T-cell (primary cell): ENCODE results near the gene MAMDC4. TPM values are rescaled to one million over a fixed set of nuclear protein-coding genes. Genes with fewer than 3 reads are reported as not detected.

Experiments used
- ATAC-seq, 4 experiments: fragments of 200-7000 bp in 3 of 4; fragments of 150-1000 bp in 1 of 4; cut with Tn5 transposase; replicated peaks in 1 of 4; 1 replicate in 3 of 4; 2 replicates in 1 of 4; pipeline ENCODE4 v1.10.0; 2021; ENCODE audit warnings: moderate library complexity in 3 of 4, mild to moderate bottlenecking in 2 of 4, moderate number of reproducible peaks in 1 of 4
- CTCF ChIA-PET, 2 donors: fragments of 300-600 bp; sonication (Branson Sonifier 250); formaldehyde crosslinking; loops; one replicate each; lab custom pipeline; 2022; ENCODE audit warnings: antibody characterized with exemption in 2 of 2; lab: Charles Lee
- POLR2A ChIA-PET, 2 donors: fragments of 300-600 bp; sonication (Branson Sonifier 250); formaldehyde crosslinking; loops; one replicate each; lab custom pipeline; 2022; ENCODE audit warnings: antibody characterized with exemption in 2 of 2; lab: Charles Lee
- DNase-seq, 35 experiments: peaks; one replicate each; pipeline versions ENCODE4 v3.0.0 to v3.0.0-alpha.2; 2013 to 2023
- H3K27ac ChIP-seq: one replicate; pipeline ENCODE4 v1.5.1; 2013; ENCODE audit warnings: low read length
- H3K27me3 ChIP-seq, 2 experiments: replicated peaks in 1 of 2; 1 replicate in 1 of 2; 2 replicates in 1 of 2; pipeline versions ENCODE4 v1.6.1 to v1.7.0; 2013; ENCODE audit warnings: low read length in 1 of 2, mixed read lengths in 1 of 2; ENCODE audit not compliant: control insufficient read depth in 2 of 2, insufficient read depth in 2 of 2; ENCODE audit errors: extremely low read depth in 1 of 2
- H3K36me3 ChIP-seq, 2 donors: 1 replicate in 1 of 2; 2 replicates in 1 of 2; pipeline versions ENCODE4 v1.6.1 to v1.7.0; 2013; ENCODE audit warnings: low read length in 1 of 2; ENCODE audit not compliant: control insufficient read depth in 2 of 2, insufficient read depth in 1 of 2; ENCODE audit errors: extremely low read depth in 1 of 2
- H3K4me1 ChIP-seq, 2 experiments: 1 replicate in 1 of 2; 2 replicates in 1 of 2; pipeline versions ENCODE4 v1.6.1 to v1.7.0; 2013; ENCODE audit warnings: low read length in 2 of 2, mixed read lengths in 1 of 2; ENCODE audit not compliant: insufficient read depth in 2 of 2, control insufficient read depth in 1 of 2; ENCODE audit errors: extremely low read depth in 1 of 2
- H3K4me3 ChIP-seq, 2 donors: 1 replicate in 1 of 2; 2 replicates in 1 of 2; pipeline versions ENCODE4 v1.5.1 to v1.7.0; 2013; ENCODE audit warnings: mild to moderate bottlenecking in 2 of 2, low read length in 1 of 2, moderate library complexity in 1 of 2; ENCODE audit not compliant: control insufficient read depth in 1 of 2; ENCODE audit errors: extremely low read depth in 1 of 2
- H3K9me3 ChIP-seq: 2 replicates; pipeline ENCODE4 v1.7.0; 2013
- H3K27ac Mint-ChIP-seq, 2 donors: one replicate each; pipeline ENCODE4 v1.8.0; 2020 to 2021; ENCODE audit warnings: mild to moderate bottlenecking in 2 of 2, mixed read lengths in 2 of 2
- H3K27me3 Mint-ChIP-seq, 2 donors: one replicate each; pipeline ENCODE4 v1.8.0; 2021 to 2022; ENCODE audit warnings: mixed read lengths in 2 of 2
- H3K36me3 Mint-ChIP-seq: one replicate; pipeline ENCODE4 v1.8.0; 2021; ENCODE audit warnings: mixed read lengths
- H3K4me1 Mint-ChIP-seq, 3 donors: one replicate each; pipeline ENCODE4 v1.8.0; 2020 to 2022; ENCODE audit warnings: mixed read lengths in 3 of 3, mild to moderate bottlenecking in 1 of 3
- H3K4me3 Mint-ChIP-seq, 3 donors: one replicate each; pipeline ENCODE4 v1.8.0; 2020 to 2022; ENCODE audit warnings: mild to moderate bottlenecking in 3 of 3, mixed read lengths in 3 of 3, moderate library complexity in 3 of 3
- H3K9me3 Mint-ChIP-seq, 3 donors: one replicate each; pipeline ENCODE4 v1.8.0; 2020 to 2022; ENCODE audit warnings: mixed read lengths in 3 of 3
- WGBS: methylation state at CpG from one replicate; pipeline ENCODE4 v1.1.5; 2013; ENCODE audit warnings: missing lambda C conversion rate; ENCODE audit not compliant: insufficient coverage; 5-methylcytosine and 5-hydroxymethylcytosine counted together
- total RNA-seq, 35 experiments: library from RNA in 6 of 35; stranded (reverse) in 6 of 35; fragments of 120-200 nt in 1 of 35; gene quantifications; one replicate each; pipeline versions ENCODE4 v1.2.1 to v1.2.4 and lab custom pipeline; 2013 to 2026

The MAMDC4 gene
- total RNA-seq, 5 donors from 2014 or later (not counting 1 experiment from before 2014, with no cell fraction given): 3.0 to 10.7 (median 7.1) TPM

DNA sequence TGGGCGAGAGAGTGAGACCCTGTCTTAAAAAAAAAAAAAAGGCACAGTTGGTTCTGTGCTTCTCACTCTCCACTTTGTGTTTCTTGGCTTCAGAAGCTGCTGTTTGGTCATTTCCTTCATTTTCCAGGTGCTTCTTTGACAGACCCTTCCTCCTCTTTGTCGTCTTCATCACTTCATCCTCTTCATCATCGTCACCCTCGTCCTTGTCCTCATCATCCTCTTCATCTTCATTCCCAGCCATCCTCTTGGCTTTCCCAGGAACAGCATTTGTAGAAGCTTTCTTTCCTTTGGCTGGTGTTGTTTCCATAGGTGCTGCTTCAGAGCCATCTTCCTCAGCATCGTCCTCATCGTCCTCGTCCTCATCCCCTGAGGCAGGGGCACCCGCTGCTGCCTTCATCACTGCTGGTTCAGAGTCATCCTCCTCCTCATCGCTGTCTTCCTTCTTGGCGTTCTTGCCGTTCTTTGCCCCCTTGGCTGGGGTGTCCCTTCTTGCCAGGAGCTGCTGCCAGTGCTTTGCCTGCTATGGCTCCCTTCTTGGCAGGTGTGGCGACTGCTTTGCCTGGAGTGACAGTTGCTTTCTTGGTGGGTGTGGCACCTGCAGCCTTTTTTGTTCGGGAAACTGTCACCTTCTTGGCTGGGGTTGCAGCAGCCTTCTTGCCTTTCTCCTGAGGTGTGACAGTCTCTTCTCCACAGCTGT lies 37.3 kb upstream of the MAMDC4 start:
- no peaks in the 10 kb centered on the region for H3K27me3 Mint-ChIP-seq
- Histone ChIP-seq H3K4me3 (no peak overlapping the region), H3K9me3 (no peaks in the 10 kb centered on the region), H3K27me3 (no peaks in the 10 kb centered on the region), H3K36me3 (peaks cover 0 to 12% of the 10 kb centered on the region in 2 donors), H3K4me1 (peaks cover 3 to 21% of the 10 kb centered on the region in 2 experiments), H3K27ac (no peak overlapping the region)
- H3K4me3 Mint-ChIP-seq: no peak overlapping the region
- ATAC-seq (no peak), DNase-seq (no peak)
- CTCF ChIA-PET: no interaction called here
- no peaks in the 10 kb centered on the region for H3K9me3 Mint-ChIP-seq
- 94% methylated on average over 11 of the region's 13 CpGs for WGBS
- peak overlapping the region in 1 of 2 donors; percentile 21 for H3K27ac Mint-ChIP-seq
- peaks cover 22% of the 10 kb centered on the region for H3K36me3 Mint-ChIP-seq
- POLR2A ChIA-PET: no interaction called here
- H3K4me1 Mint-ChIP-seq: peaks cover 30 to 41% (median 37%) of the 10 kb centered on the region in 3 donors

GRCh38 chr9:136815422-136815782 lies 36.7 kb upstream of the MAMDC4 start:
- DNase-seq: no peak
- H3K4me3 Mint-ChIP-seq: no peak overlapping the region

DNA sequence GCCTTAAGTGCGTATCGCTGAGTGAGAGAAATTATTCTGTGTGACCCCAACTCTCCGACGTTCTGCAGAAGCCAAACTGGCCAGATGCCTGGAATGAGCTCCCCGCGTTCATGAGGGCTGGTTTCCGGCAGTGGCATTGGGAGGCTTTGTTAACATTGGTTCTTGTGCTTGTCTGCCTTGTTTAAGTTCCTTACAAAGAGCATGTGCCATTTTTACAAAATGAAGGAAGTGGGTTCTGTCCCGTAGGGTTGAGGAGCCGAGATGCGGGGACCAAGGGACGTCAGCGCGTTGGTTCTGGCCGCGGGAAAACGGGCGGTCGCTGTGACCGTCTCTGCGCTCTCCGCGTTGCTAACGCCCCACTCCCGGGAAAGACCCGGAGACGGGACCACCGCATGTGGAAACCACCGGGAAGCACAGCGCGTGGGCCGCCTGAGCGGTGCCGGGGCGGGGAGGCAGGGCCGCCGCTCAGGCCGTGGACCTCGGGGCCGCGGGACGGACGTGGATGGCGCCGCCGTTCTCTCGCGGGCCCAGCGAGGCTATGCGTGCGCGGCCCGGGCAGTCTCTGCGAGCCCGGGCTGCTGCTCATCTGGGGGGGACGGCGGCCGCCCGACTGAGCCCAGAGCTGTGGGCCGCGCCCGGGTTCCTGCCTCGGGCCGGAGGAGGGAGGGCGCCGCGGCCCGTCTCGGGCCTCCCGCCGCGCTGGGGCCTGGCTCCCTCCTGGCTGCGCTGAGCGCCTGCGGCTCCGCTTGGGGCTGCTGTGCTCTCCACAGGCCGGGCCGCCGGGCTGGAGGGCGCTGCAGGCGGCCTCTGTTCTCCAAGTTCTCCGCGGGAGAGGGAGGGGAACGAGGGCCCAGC lies 30.9 kb upstream of the MAMDC4 start:
- Histone ChIP-seq H3K27me3 (no peaks in the 10 kb centered on the region), H3K36me3 (peaks cover 2 to 24% of the 10 kb centered on the region in 2 donors), H3K4me1 (no peaks in the 10 kb centered on the region), H3K27ac (no peak overlapping the region), H3K4me3 (no peak overlapping the region), H3K9me3 (no peaks in the 10 kb centered on the region)
- no peak for ATAC-seq
- no peak overlapping the region for H3K27ac Mint-ChIP-seq
- 80% methylated on average over 78 of the region's 83 CpGs for WGBS
- H3K9me3 Mint-ChIP-seq: no peaks in the 10 kb centered on the region
- CTCF ChIA-PET: no interaction called here
- no peaks in the 10 kb centered on the region for H3K27me3 Mint-ChIP-seq
- peak overlapping the region in 1 of 3 donors; percentile 48 for H3K4me3 Mint-ChIP-seq
- no peak for DNase-seq
- H3K36me3 Mint-ChIP-seq: peaks cover 4% of the 10 kb centered on the region
- peaks cover 8 to 14% (median 11%) of the 10 kb centered on the region in 3 donors for H3K4me1 Mint-ChIP-seq
- POLR2A ChIA-PET: no interaction called here

More at GRCh38 chr9:136815422-136815782, 36.7 kb upstream of the MAMDC4 start:
- WGBS: 57% methylated on average over 1 of the region's 1 CpG
- Mint-ChIP-seq H3K4me1 (peaks cover 26 to 37% (median 34%) of the 10 kb centered on the region in 3 donors), H3K27me3 (no peaks in the 10 kb centered on the region), H3K36me3 (peaks cover 19% of the 10 kb centered on the region), H3K9me3 (no peaks in the 10 kb centered on the region), H3K27ac (no peak overlapping the region)
- ChIA-PET POLR2A (no interaction called here), CTCF (no interaction called here)
- H3K27me3 ChIP-seq: no peaks in the 10 kb centered on the region
- H3K36me3 ChIP-seq: peaks cover 0 to 12% of the 10 kb centered on the region in 2 donors
- no peak overlapping the region for H3K4me3 ChIP-seq
- no peak for ATAC-seq
- peaks cover 3 to 18% of the 10 kb centered on the region in 2 experiments for H3K4me1 ChIP-seq
- H3K9me3 ChIP-seq: no peaks in the 10 kb centered on the region
- H3K27ac ChIP-seq: no peak overlapping the region

GRCh38 chr9:136821826-136822544 lies 30.2 kb upstream of the MAMDC4 start:
- Mint-ChIP-seq H3K4me1 (peaks cover 8 to 12% (median 9%) of the 10 kb centered on the region in 3 donors), H3K9me3 (no peaks in the 10 kb centered on the region), H3K4me3 (no peak overlapping the region), H3K27me3 (no peaks in the 10 kb centered on the region), H3K36me3 (peaks cover 2% of the 10 kb centered on the region), H3K27ac (no peak overlapping the region)
- CTCF ChIA-PET: interaction anchor here in 1 of 2 donors (0.6 kb wide), 1 partner anchor 18 kb away, joined by 3 read pairs; no protein-coding TSS in a partner anchor
- no peak overlapping the region for H3K4me3 ChIP-seq
- DNase-seq: no peak
- H3K27me3 ChIP-seq: no peaks in the 10 kb centered on the region
- H3K27ac ChIP-seq: no peak overlapping the region
- peaks cover 9 to 27% of the 10 kb centered on the region in 2 donors for H3K36me3 ChIP-seq
- 94% methylated on average over 37 of the region's 42 CpGs for WGBS
- no peaks in the 10 kb centered on the region for H3K4me1 ChIP-seq
- ATAC-seq: no peak
- POLR2A ChIA-PET: no interaction called here
- no peaks in the 10 kb centered on the region for H3K9me3 ChIP-seq

GRCh38 chr9:136823136-136824046 lies 28.8 kb upstream of the MAMDC4 start:
- Mint-ChIP-seq H3K27me3 (no peaks in the 10 kb centered on the region), H3K27ac (no peak overlapping the region), H3K36me3 (no peaks in the 10 kb centered on the region), H3K9me3 (no peaks in the 10 kb centered on the region), H3K4me3 (no peak overlapping the region), H3K4me1 (peaks cover 8 to 9% (median 8%) of the 10 kb centered on the region in 3 donors)
- no peaks in the 10 kb centered on the region for H3K9me3 ChIP-seq
- CTCF ChIA-PET: interaction anchor here in 1 of 2 donors (0.6 kb wide), 1 partner anchor 17 kb away, joined by 3 read pairs; no protein-coding TSS in a partner anchor
- ATAC-seq (no peak), DNase-seq (no peak)
- peaks cover 13 to 33% of the 10 kb centered on the region in 2 donors for H3K36me3 ChIP-seq
- H3K27me3 ChIP-seq: no peaks in the 10 kb centered on the region
- no peak overlapping the region for H3K4me3 ChIP-seq
- 97% methylated on average over 18 of the region's 30 CpGs for WGBS
- no peak overlapping the region for H3K27ac ChIP-seq
- no peaks in the 10 kb centered on the region for H3K4me1 ChIP-seq
- POLR2A ChIA-PET: no interaction called here
